Right lobe of liver (tissue), 4 donors: Measurements from ENCODE around the gene ZNF879.

ENCODE experiments used
- CTCF ChIP-seq, 4 donors: fragments of 200-600 bp in 3 of 4; fragments of 450-650 bp in 1 of 4; IDR thresholded peaks; one replicate each; pipeline versions ENCODE4 v1.5.1 to v1.8.0; 2016 to 2022; ENCODE audit warnings: antibody characterized with exemption in 4 of 4, mild to moderate bottlenecking in 2 of 4
- POLR2A ChIP-seq: fragments of 450-650 bp; IDR thresholded peaks from one replicate; pipeline ENCODE4 v1.6.1; 2017; ENCODE audit warnings: antibody characterized with exemption, mild to moderate bottlenecking
- donor health status: DM: no; HTN: no; CAD: no.
- donor health status: DM: no; HTN: no; CAD: no.
- donor health status: DM: no; HTN: yes; CAD: no.

DNA sequence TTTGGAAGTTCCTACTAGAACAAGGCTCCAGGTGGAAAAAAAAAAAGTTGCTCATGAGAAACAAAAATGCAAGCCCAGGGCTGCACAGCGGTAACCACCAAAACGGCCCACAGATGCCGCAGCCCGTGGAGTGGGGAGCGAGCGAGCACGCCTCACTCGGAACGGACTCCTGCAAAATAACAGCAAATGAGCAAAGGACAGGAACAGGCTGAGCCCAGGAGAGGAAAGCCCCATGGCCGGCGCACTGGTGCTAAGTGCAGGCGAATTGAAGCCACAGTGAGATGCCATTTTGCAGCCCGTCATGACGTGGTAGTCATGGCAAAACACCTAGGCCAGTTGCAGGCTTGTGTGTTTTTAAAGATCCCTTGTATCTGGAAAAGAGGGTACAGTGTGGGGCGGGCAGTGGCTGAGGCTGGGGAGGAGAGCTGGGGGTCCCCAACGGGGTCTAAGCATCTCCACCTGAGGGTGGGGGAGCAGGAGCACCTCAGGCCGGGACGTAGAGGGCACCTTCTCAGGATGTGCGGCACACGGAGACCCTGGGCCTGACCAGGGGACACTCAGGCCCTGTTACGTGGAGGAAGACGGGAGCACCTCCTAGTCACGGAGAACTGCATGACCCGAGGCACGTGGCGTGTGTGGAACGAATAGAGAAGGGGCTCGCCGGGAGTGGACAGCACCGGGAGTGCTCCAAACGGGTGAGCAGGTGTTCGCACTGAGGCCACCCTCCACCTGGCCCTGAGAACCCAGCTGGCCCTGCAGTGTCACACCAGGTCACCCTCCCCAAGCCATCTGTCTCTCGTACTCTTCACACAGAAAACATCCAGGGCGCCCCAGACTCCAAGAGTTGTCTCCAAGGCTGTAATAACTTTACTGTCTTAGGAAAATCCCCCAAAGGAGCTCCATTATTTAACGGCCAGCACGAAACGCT lies 39.2 kb upstream of the ZNF879 start:
- TF ChIP-seq POLR2A = no peak
- TF ChIP-seq CTCF (IDR thresholded peaks at IDR 0.05) = no peak
